H9 (cell line): ENCODE results near the gene CORT. TPM values are rescaled to one million over a fixed set of nuclear protein-coding genes. Genes with fewer than 3 reads are reported as not detected.

ENCODE experiments used
- DNase-seq: peaks from one replicate; pipeline ENCODE4 v3.0.0-alpha.2; 2017
- H2AFZ ChIP-seq: one replicate; pipeline ENCODE4 v1.6.1; 2013; ENCODE audit warnings: mild to moderate bottlenecking, low read length, control low read depth, moderate library complexity
- H2AK5ac ChIP-seq: 2 replicates; pipeline ENCODE4 v1.6.1; 2013; ENCODE audit warnings: low read length, control low read depth, mixed read lengths; ENCODE audit not compliant: insufficient read length
- H2BK120ac ChIP-seq: one replicate; pipeline ENCODE4 v1.6.1; 2013; ENCODE audit warnings: low read depth, mild to moderate bottlenecking, low read length, control low read depth, inconsistent platforms; ENCODE audit not compliant: poor library complexity, severe bottlenecking
- H2BK12ac ChIP-seq: 2 replicates; pipeline ENCODE4 v1.6.1; 2013; ENCODE audit warnings: low read length, control low read depth, mixed read lengths, low read depth; ENCODE audit not compliant: insufficient read length
- H2BK15ac ChIP-seq: 2 replicates; pipeline ENCODE4 v1.6.1; 2013; ENCODE audit warnings: low read depth, low read length, control low read depth
- H2BK20ac ChIP-seq: one replicate; pipeline ENCODE4 v1.6.1; 2013; ENCODE audit warnings: low read depth, mild to moderate bottlenecking, low read length, control low read depth, inconsistent platforms; ENCODE audit not compliant: poor library complexity, severe bottlenecking
- H2BK5ac ChIP-seq: 2 replicates; pipeline ENCODE4 v1.6.1; 2013; ENCODE audit warnings: low read length, control low read depth, mixed read lengths; ENCODE audit not compliant: insufficient read length
- H3K14ac ChIP-seq: 2 replicates; pipeline ENCODE4 v1.6.1; 2013; ENCODE audit warnings: low read length, control low read depth; ENCODE audit not compliant: insufficient read depth
- H3K18ac ChIP-seq: 2 replicates; pipeline ENCODE4 v1.6.1; 2013; ENCODE audit warnings: low read depth, mild to moderate bottlenecking, mixed read lengths, low read length, control low read depth; ENCODE audit not compliant: insufficient read length
- H3K23ac ChIP-seq: 2 replicates; pipeline ENCODE4 v1.6.1; 2013; ENCODE audit warnings: low read length, control low read depth, mixed read lengths, low read depth; ENCODE audit not compliant: insufficient read length
- H3K23me2 ChIP-seq: 2 replicates; pipeline ENCODE4 v1.6.1; 2013; ENCODE audit warnings: low read depth, mild to moderate bottlenecking, mixed read lengths, low read length, control low read depth; ENCODE audit not compliant: insufficient read length, poor library complexity, severe bottlenecking
- H3K27ac ChIP-seq: 2 replicates; pipeline ENCODE4 v1.5.1; 2013; ENCODE audit warnings: low read length, control low read depth, mixed read lengths, low read depth; ENCODE audit not compliant: insufficient read length
- H3K27me3 ChIP-seq: 2 replicates; pipeline ENCODE4 v1.6.1; 2013; ENCODE audit warnings: low read length, control low read depth, inconsistent platforms; ENCODE audit not compliant: insufficient read depth
- H3K4ac ChIP-seq: 2 replicates; pipeline ENCODE4 v1.6.1; 2013; ENCODE audit warnings: low read depth, mild to moderate bottlenecking, control low read depth, inconsistent platforms, low read length, moderate library complexity
- H3K4me1 ChIP-seq: 2 replicates; pipeline ENCODE4 v1.6.1; 2013; ENCODE audit warnings: low read length, control low read depth, inconsistent platforms; ENCODE audit not compliant: insufficient read depth
- H3K4me2 ChIP-seq: 2 replicates; pipeline ENCODE4 v1.6.1; 2013; ENCODE audit warnings: low read length, control low read depth, mixed read lengths; ENCODE audit not compliant: insufficient read length, insufficient read depth
- H3K56ac ChIP-seq: 2 replicates; pipeline ENCODE4 v1.6.1; 2013; ENCODE audit warnings: low read depth, mild to moderate bottlenecking, mixed read lengths, low read length, control low read depth; ENCODE audit not compliant: insufficient read length
- H3K79me1 ChIP-seq: 2 replicates; pipeline ENCODE4 v1.6.1; 2013; ENCODE audit warnings: low read depth, mild to moderate bottlenecking, moderate library complexity, low read length, control low read depth, inconsistent platforms; ENCODE audit not compliant: insufficient read depth, poor library complexity, severe bottlenecking
- H3K79me2 ChIP-seq: 2 replicates; pipeline ENCODE4 v1.6.1; 2013; ENCODE audit warnings: low read length, control low read depth, inconsistent platforms; ENCODE audit not compliant: insufficient read depth
- H3K9ac ChIP-seq: 2 replicates; pipeline ENCODE4 v1.6.1; 2013; ENCODE audit warnings: low read length, control low read depth, mixed read lengths; ENCODE audit not compliant: insufficient read length; ENCODE audit errors: extremely low read depth
- H3K9me3 ChIP-seq: one replicate; pipeline ENCODE4 v1.6.1; 2013; ENCODE audit warnings: low read depth, low read length, inconsistent platforms; ENCODE audit not compliant: control insufficient read depth
- H3T11ph ChIP-seq: one replicate; pipeline ENCODE4 v1.6.1; 2013; ENCODE audit warnings: mild to moderate bottlenecking, low read length, control low read depth, inconsistent platforms
- H4K20me1 ChIP-seq: one replicate; pipeline ENCODE4 v1.6.1; 2013; ENCODE audit not compliant: control insufficient read depth, insufficient read length, insufficient read depth
- H4K5ac ChIP-seq: 2 replicates; pipeline ENCODE4 v1.6.1; 2013; ENCODE audit warnings: low read depth, mild to moderate bottlenecking, mixed read lengths, low read length, control low read depth; ENCODE audit not compliant: insufficient read length
- H4K8ac ChIP-seq: replicated peaks from 2 replicates; pipeline ENCODE4 v1.6.1; 2013; ENCODE audit warnings: low read length, control low read depth, mixed read lengths, low read depth; ENCODE audit not compliant: insufficient read length
- H4K91ac ChIP-seq: 2 replicates; pipeline ENCODE4 v1.6.1; 2013; ENCODE audit warnings: low read depth, mild to moderate bottlenecking, moderate library complexity, mixed read lengths, low read length, control low read depth; ENCODE audit not compliant: insufficient read length
- H3K27ac Mint-ChIP-seq, 3 experiments: 2 replicates in 2 of 3; 3 replicates in 1 of 3; pipeline ENCODE4 v1.8.0; 2020 to 2021; ENCODE audit warnings: mixed read lengths in 3 of 3, mild to moderate bottlenecking in 1 of 3, moderate library complexity in 1 of 3
- H3K27me3 Mint-ChIP-seq: 2 replicates; pipeline ENCODE4 v1.8.0; 2021; ENCODE audit warnings: low read depth, mild to moderate bottlenecking, moderate library complexity, mixed read lengths
- H3K36me3 Mint-ChIP-seq, 3 experiments: 2 replicates in 2 of 3; 3 replicates in 1 of 3; pipeline ENCODE4 v1.8.0; 2020 to 2021; ENCODE audit warnings: low read depth in 3 of 3, mixed read lengths in 3 of 3; ENCODE audit not compliant: insufficient read depth in 1 of 3
- H3K4me1 Mint-ChIP-seq, 2 experiments: 2 replicates each; pipeline ENCODE4 v1.8.0; 2020; ENCODE audit warnings: mixed read lengths in 2 of 2
- H3K4me3 Mint-ChIP-seq, 2 experiments: 2 replicates in 1 of 2; 3 replicates in 1 of 2; pipeline ENCODE4 v1.8.0; 2020 to 2021; ENCODE audit warnings: mild to moderate bottlenecking in 2 of 2, mixed read lengths in 2 of 2, moderate library complexity in 1 of 2
- H3K9me3 Mint-ChIP-seq, 2 experiments: 2 replicates in 1 of 2; 3 replicates in 1 of 2; pipeline ENCODE4 v1.8.0; 2020; ENCODE audit warnings: mild to moderate bottlenecking in 2 of 2, mixed read lengths in 2 of 2, moderate library complexity in 1 of 2
- WGBS: extraction: QIAGEN DNeasy Blood & Tissue Kit; methylation state at CpG from one replicate; pipeline ENCODE4 v1.1.7; 2013; ENCODE audit warnings: missing lambda C conversion rate, low lambda C conversion rate, mixed read lengths; ENCODE audit not compliant: insufficient read length; ENCODE audit errors: extremely low coverage; 5-methylcytosine and 5-hydroxymethylcytosine counted together
- total RNA-seq: library from RNA; stranded (reverse); gene quantifications from 2 replicates; pipeline ENCODE4 v1.2.1, GENCODE V29; 2021
- TF ChIP-seq, protein P1 (sequence below): fragments of 200-600 bp; sonication (generic); conservative IDR thresholded peaks from 3 replicates; pipeline ENCODE4 v1.8.0; 2021; ENCODE audit warnings: antibody characterized with exemption, mild to moderate bottlenecking

The CORT gene
- total RNA-seq, 1 experiment from 2014 or later, result not detected

DNA sequence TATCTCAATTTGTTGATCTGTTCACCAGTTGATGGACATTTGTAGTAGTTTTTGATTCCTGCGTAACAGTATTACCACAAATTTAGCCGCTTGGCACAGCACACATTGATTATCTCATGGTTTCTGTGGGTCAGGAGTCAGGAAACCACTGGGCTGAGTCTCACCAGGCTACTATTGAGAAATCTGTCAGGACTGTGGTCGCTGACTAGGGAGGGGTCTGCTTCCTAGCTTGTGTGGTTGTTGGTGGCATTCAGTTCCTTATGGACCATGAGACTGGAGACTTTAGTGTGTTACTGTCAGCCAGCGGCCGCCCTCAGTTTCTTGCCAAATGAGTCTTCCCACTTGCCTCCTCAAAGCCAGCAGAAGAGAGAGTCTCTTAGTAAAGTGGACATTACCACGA is 34.7 kb downstream of the CORT start:
- Histone ChIP-seq H2BK120ac (no peak overlapping the region), H2BK5ac (no peak overlapping the region), H4K5ac (no peak overlapping the region), H4K91ac (no peak overlapping the region), H3K27me3 (no peaks in the 10 kb centered on the region), H3K14ac (no peak overlapping the region), H2BK15ac (no peak overlapping the region), H3K23me2 (no peaks in the 10 kb centered on the region), H3K4ac (no peak overlapping the region), H3K9me3 (no peaks in the 10 kb centered on the region), H3K79me2 (peaks cover 7% of the 10 kb centered on the region; the same call in 1 of the 2 replicates), H3K79me1 (peaks cover 15% of the 10 kb centered on the region), H3K18ac (no peak overlapping the region), H3K9ac (no peak overlapping the region), H3K27ac (no peak overlapping the region), H3K56ac (no peak overlapping the region), H3K4me1 (no peaks in the 10 kb centered on the region), H3T11ph (no peak overlapping the region), H2BK12ac (no peak overlapping the region), H4K8ac (no peak overlapping the region), H2BK20ac (no peak overlapping the region), H4K20me1 (no peaks in the 10 kb centered on the region), H2AFZ (no peak overlapping the region), H3K23ac (no peak overlapping the region), H3K4me2 (no peak overlapping the region), H2AK5ac (no peak overlapping the region)
- no peaks in the 10 kb centered on the region; a peak in 1 of 5 replicates for H3K9me3 Mint-ChIP-seq
- no peak overlapping the region for H3K4me3 Mint-ChIP-seq
- peak overlapping the region in 1 of 3 experiments; percentile 68; a peak in 1 of 7 replicates for H3K27ac Mint-ChIP-seq
- H3K27me3 Mint-ChIP-seq, result no peaks in the 10 kb centered on the region
- no peak for DNase-seq
- H3K36me3 Mint-ChIP-seq, result peaks cover 4 to 12% (median 9%) of the 10 kb centered on the region in 3 experiments; a peak in 6 of 7 replicates
- peaks cover 3 to 5% of the 10 kb centered on the region in 2 experiments; a peak in 3 of 4 replicates for H3K4me1 Mint-ChIP-seq
- no CpG with 5 or more reads among the region's 6 CpGs for WGBS
- TF ChIP-seq, protein P1, sequence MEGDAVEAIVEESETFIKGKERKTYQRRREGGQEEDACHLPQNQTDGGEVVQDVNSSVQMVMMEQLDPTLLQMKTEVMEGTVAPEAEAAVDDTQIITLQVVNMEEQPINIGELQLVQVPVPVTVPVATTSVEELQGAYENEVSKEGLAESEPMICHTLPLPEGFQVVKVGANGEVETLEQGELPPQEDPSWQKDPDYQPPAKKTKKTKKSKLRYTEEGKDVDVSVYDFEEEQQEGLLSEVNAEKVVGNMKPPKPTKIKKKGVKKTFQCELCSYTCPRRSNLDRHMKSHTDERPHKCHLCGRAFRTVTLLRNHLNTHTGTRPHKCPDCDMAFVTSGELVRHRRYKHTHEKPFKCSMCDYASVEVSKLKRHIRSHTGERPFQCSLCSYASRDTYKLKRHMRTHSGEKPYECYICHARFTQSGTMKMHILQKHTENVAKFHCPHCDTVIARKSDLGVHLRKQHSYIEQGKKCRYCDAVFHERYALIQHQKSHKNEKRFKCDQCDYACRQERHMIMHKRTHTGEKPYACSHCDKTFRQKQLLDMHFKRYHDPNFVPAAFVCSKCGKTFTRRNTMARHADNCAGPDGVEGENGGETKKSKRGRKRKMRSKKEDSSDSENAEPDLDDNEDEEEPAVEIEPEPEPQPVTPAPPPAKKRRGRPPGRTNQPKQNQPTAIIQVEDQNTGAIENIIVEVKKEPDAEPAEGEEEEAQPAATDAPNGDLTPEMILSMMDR, result no peak
